ENCODE results near the gene RAPGEF3. TPM values are rescaled to one million over a fixed set of nuclear protein-coding genes. Genes with fewer than 3 reads are reported as not detected.

RAPGEF3 gene
- total RNA-seq, 1 donor from 2014 or later = 1.4 TPM

GRCh38 chr12:47698631-47699030, 60.0 kb downstream of the RAPGEF3 start:
- peaks cover 14% of the 10 kb centered on the region for H3K36me3 Mint-ChIP-seq (ENCODE audit: low read depth)
- H3K4me1 Mint-ChIP-seq = peaks cover 9% of the 10 kb centered on the region
- no peaks in the 10 kb centered on the region for H3K9me3 Mint-ChIP-seq
- TF ChIP-seq CTCF (conservative IDR thresholded peaks at IDR 0.05) = no peak
- no peaks in the 10 kb centered on the region for H3K27me3 Mint-ChIP-seq (ENCODE audit: low read depth)
- no peak for DNase-seq (ENCODE audit: low read depth, low spot score)
- H3K4me3 Mint-ChIP-seq = no peak overlapping the region
- no peak overlapping the region for H3K27ac Mint-ChIP-seq (ENCODE audit: unreplicated experiment)

GRCh38 chr12:47698055-47698454, 60.6 kb downstream of the RAPGEF3 start:
- Mint-ChIP-seq H3K4me3 (no peak overlapping the region), H3K4me1 (peaks cover 4% of the 10 kb centered on the region), H3K9me3 (no peaks in the 10 kb centered on the region), H3K27ac (ENCODE audit: unreplicated experiment) (no peak overlapping the region), H3K27me3 (ENCODE audit: low read depth) (no peaks in the 10 kb centered on the region), H3K36me3 (ENCODE audit: low read depth) (peaks cover 20% of the 10 kb centered on the region)
- no peak for TF ChIP-seq CTCF (conservative IDR thresholded peaks at IDR 0.05)
- DNase-seq (ENCODE audit: low read depth, low spot score) = no peak

- no peaks in the 10 kb centered on the region for H3K9me3 Mint-ChIP-seq
These were observed 69.5 kb downstream of the RAPGEF3 start for GRCh38 chr12:47689215-47689614.

GRCh38 chr12:47687636-47688035, 71.0 kb downstream of the RAPGEF3 start:
- H3K27ac Mint-ChIP-seq (ENCODE audit: unreplicated experiment) = no peak overlapping the region
- no peaks in the 10 kb centered on the region for H3K27me3 Mint-ChIP-seq (ENCODE audit: low read depth)
- no peak for TF ChIP-seq CTCF (conservative IDR thresholded peaks at IDR 0.05)
- no peaks in the 10 kb centered on the region for H3K9me3 Mint-ChIP-seq
- DNase-seq (ENCODE audit: low read depth, low spot score) = no peak
- H3K4me1 Mint-ChIP-seq = no peaks in the 10 kb centered on the region
- H3K4me3 Mint-ChIP-seq = no peak overlapping the region
- H3K36me3 Mint-ChIP-seq (ENCODE audit: low read depth) = peaks cover 18% of the 10 kb centered on the region

More at GRCh38 chr12:47689215-47689614, 69.5 kb downstream of the RAPGEF3 start:
- Mint-ChIP-seq H3K4me3 (no peak overlapping the region), H3K27ac (ENCODE audit: unreplicated experiment) (no peak overlapping the region), H3K27me3 (ENCODE audit: low read depth) (no peaks in the 10 kb centered on the region), H3K4me1 (no peaks in the 10 kb centered on the region), H3K36me3 (ENCODE audit: low read depth) (peaks cover 28% of the 10 kb centered on the region)
- DNase-seq (ENCODE audit: low read depth, low spot score) = no peak
- no peak for TF ChIP-seq CTCF (conservative IDR thresholded peaks at IDR 0.05)

- peak; percentile 16 for DNase-seq (ENCODE audit: low read depth, low spot score)
- no peaks in the 10 kb centered on the region for H3K9me3 Mint-ChIP-seq
- no peaks in the 10 kb centered on the region for H3K4me1 Mint-ChIP-seq
- peak; percentile 77 for TF ChIP-seq CTCF (conservative IDR thresholded peaks at IDR 0.05)
- H3K36me3 Mint-ChIP-seq (ENCODE audit: low read depth) = peaks cover 9% of the 10 kb centered on the region
- no peaks in the 10 kb centered on the region for H3K27me3 Mint-ChIP-seq (ENCODE audit: low read depth)
- H3K27ac Mint-ChIP-seq (ENCODE audit: unreplicated experiment) = no peak overlapping the region
- no peak overlapping the region for H3K4me3 Mint-ChIP-seq
These were observed 71.9 kb downstream of the RAPGEF3 start for GRCh38 chr12:47686645-47687240.

Other genes starting within 250 kb of the RAPGEF3 start
- 45.2 and 49.4 TPM in 2 replicates for gene RPAP3, start 52.9 kb downstream of the RAPGEF3 start, total RNA-seq
- gene ENDOU, start 33.4 kb downstream of the RAPGEF3 start, total RNA-seq = not detected in 2 replicates
- gene SLC48A1, start 14.4 kb upstream of the RAPGEF3 start, total RNA-seq = 11.6 and 13.0 TPM in 2 replicates
- gene HDAC7, start 61.0 kb upstream of the RAPGEF3 start, total RNA-seq = 76.0 and 76.6 TPM in 2 replicates
- not detected in 2 replicates for gene VDR, start 146.1 kb upstream of the RAPGEF3 start, total RNA-seq
- 147 and 159 TPM in 2 replicates for gene TMEM106C, start 204.7 kb upstream of the RAPGEF3 start, total RNA-seq
- 384 and 386 TPM in 2 replicates for gene COL2A1, start 245.6 kb upstream of the RAPGEF3 start, total RNA-seq